ENCODE measurements around the gene PRKCD. TPM values are rescaled to one million over a fixed set of nuclear protein-coding genes. Genes with fewer than 3 reads are reported as not detected.
A peak's percentile ranks its signal among the peaks of the same experiment; 100 is the strongest.

PRKCD gene
- total RNA-seq, 2 experiments from 2014 or later: 13.3 to 108 TPM

DNA sequence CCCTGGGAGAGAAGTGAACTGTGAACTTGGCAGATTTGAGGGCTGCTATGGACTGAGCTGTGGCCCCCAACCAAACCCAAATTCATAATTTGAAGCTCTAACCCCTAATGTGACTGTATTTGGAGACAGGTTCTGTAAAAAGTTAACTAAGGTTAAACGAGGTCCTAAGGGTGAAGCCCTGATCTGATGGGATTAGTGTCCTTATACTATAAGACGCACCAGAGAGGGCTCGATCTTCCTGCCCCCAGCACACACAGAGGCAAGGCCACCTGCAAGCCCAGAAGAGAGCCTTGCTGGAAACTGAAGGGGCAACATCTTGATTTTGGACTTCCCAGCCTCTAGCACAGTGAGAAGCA, 60.8 kb downstream of the PRKCD start:
- BruUV-seq (replicated peaks): no TSS peak
- no peaks in the 10 kb centered on the region for H3K79me2 ChIP-seq (ENCODE audit: insufficient read depth, low read depth, low read length)
- H3K9me3 ChIP-seq (ENCODE audit: low read length): no peaks in the 10 kb centered on the region
- H2AFZ ChIP-seq (ENCODE audit: low read length): no peak overlapping the region
- CTCF ChIA-PET (ENCODE audit: unreplicated experiment): no interaction called here
- H3K4me1 ChIP-seq (ENCODE audit: insufficient read depth, low read length, poor library complexity, severe bottlenecking): peaks cover 11% of the 10 kb centered on the region
- TF ChIP-seq, protein P1, sequence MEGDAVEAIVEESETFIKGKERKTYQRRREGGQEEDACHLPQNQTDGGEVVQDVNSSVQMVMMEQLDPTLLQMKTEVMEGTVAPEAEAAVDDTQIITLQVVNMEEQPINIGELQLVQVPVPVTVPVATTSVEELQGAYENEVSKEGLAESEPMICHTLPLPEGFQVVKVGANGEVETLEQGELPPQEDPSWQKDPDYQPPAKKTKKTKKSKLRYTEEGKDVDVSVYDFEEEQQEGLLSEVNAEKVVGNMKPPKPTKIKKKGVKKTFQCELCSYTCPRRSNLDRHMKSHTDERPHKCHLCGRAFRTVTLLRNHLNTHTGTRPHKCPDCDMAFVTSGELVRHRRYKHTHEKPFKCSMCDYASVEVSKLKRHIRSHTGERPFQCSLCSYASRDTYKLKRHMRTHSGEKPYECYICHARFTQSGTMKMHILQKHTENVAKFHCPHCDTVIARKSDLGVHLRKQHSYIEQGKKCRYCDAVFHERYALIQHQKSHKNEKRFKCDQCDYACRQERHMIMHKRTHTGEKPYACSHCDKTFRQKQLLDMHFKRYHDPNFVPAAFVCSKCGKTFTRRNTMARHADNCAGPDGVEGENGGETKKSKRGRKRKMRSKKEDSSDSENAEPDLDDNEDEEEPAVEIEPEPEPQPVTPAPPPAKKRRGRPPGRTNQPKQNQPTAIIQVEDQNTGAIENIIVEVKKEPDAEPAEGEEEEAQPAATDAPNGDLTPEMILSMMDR (conservative IDR thresholded peaks at IDR 0.05; ENCODE audit: low read length): no peak
- no peak for TF ChIP-seq EZH2phosphoT487 (IDR thresholded peaks at IDR 0.05; ENCODE audit: borderline replicate concordance, low read depth, low read length)
- no peaks in the 10 kb centered on the region for H3K9me2 ChIP-seq (ENCODE audit: insufficient read depth, low read length)
- no peak overlapping the region for H3K27ac ChIP-seq (ENCODE audit: low read depth, low read length, poor library complexity, severe bottlenecking)
- no peak overlapping the region for H3K4me3 ChIP-seq (ENCODE audit: low read depth, low read length, poor library complexity, severe bottlenecking)
- intact Hi-C loops (cut with micrococcal nuclease; ENCODE audit: unreplicated experiment): loop anchor here (2.0 kb wide), 1 partner anchor 107 kb away; no protein-coding TSS in a partner anchor
- peaks cover 80% of the 10 kb centered on the region for H3K36me3 ChIP-seq (ENCODE audit: insufficient read depth, low read length)
- no peaks in the 10 kb centered on the region for H4K20me1 ChIP-seq (ENCODE audit: insufficient read depth, low read length)
- DNase-seq (ENCODE audit: low spot score): no peak
- POLR2A ChIA-PET: interaction anchor here (0.6 to 1.0 kb wide), 2 partner anchors 13 to 127 kb away, joined by 3 read pairs; no protein-coding TSS in a partner anchor
- no peak overlapping the region for H3K4me2 ChIP-seq (ENCODE audit: low read length)

DNA sequence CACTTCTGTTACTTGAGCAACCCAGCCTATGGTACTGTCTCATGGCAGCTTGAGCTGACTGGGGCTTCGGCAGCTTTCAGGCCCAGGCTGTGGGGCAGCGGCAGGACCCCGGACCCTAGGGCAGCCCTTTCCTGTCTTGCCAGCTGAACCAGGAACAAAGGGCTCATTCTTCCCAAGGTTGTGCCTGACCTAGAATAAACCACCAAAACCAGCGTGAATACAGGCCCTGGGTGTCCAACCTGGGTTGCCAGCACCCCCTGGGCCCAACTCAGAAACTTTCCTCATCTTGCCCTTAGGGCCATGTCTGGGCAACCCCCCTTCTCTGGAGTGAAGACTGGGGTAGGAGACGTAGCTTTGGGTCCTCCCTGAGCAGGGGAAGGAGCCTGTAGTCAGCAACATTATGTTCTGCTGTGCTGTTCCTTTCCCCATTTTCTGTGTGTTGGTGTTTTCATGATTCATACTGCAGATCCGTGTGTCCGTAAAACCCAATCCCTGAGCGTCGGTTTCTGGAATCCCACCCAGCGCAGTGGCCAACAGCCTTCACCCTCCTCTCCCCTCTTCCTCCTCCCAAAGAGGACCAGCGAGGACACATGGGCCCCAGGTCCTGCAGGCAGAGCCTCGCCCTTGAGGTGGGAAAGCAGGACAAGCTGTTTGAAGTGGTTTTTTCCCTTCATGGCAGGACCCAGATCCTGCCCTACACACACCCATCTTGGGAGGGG, 61.3 kb downstream of the PRKCD start:
- Histone ChIP-seq H3K4me1 (ENCODE audit: insufficient read depth, low read length, poor library complexity, severe bottlenecking) (peaks cover 11% of the 10 kb centered on the region), H4K20me1 (ENCODE audit: insufficient read depth, low read length) (no peaks in the 10 kb centered on the region), H3K4me2 (ENCODE audit: low read length) (no peak overlapping the region), H3K79me2 (ENCODE audit: insufficient read depth, low read depth, low read length) (no peaks in the 10 kb centered on the region), H2AFZ (ENCODE audit: low read length) (no peak overlapping the region), H3K36me3 (ENCODE audit: insufficient read depth, low read length) (peaks cover 80% of the 10 kb centered on the region), H3K27ac (ENCODE audit: low read depth, low read length, poor library complexity, severe bottlenecking) (no peak overlapping the region), H3K9me3 (ENCODE audit: low read length) (no peaks in the 10 kb centered on the region), H3K9me2 (ENCODE audit: insufficient read depth, low read length) (no peaks in the 10 kb centered on the region), H3K4me3 (ENCODE audit: low read depth, low read length, poor library complexity, severe bottlenecking) (no peak overlapping the region)
- DNase-seq (ENCODE audit: low spot score): no peak
- no peak for TF ChIP-seq EZH2phosphoT487 (IDR thresholded peaks at IDR 0.05; ENCODE audit: borderline replicate concordance, low read depth, low read length)
- TF ChIP-seq, protein P1 (conservative IDR thresholded peaks at IDR 0.05; ENCODE audit: low read length): no peak
- intact Hi-C loops (cut with micrococcal nuclease; ENCODE audit: unreplicated experiment): no loop called here
- ChIA-PET POLR2A (no interaction called here), CTCF (ENCODE audit: unreplicated experiment) (interaction anchor here (0.5 kb wide), 1 partner anchor 13 kb away, joined by 4 read pairs; no protein-coding TSS in a partner anchor)
- BruUV-seq (replicated peaks): TSS peak; percentile 40

DNA sequence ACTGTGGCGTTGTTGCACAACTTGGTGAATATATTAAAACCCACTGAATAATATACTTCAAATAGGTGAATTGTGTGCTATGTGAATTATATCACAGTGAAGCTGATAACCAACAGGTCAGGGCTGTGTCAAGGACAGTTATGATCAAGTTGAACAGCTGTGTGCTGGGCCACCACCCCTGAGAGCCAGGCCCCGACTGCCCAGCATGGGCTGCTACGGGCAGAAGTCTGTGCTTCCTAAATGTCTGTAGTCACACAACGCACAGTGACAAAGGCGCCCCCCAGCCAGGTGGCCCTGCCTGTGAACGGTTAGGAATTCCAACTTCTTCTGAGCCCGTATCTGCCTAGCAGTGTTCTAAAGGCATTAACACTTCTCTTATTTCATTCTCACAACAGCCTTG, 62.0 kb downstream of the PRKCD start:
- Histone ChIP-seq H3K36me3 (ENCODE audit: insufficient read depth, low read length) (peaks cover 81% of the 10 kb centered on the region), H3K4me2 (ENCODE audit: low read length) (no peak overlapping the region), H3K4me3 (ENCODE audit: low read depth, low read length, poor library complexity, severe bottlenecking) (no peak overlapping the region), H2AFZ (ENCODE audit: low read length) (no peak overlapping the region), H3K4me1 (ENCODE audit: insufficient read depth, low read length, poor library complexity, severe bottlenecking) (peaks cover 5% of the 10 kb centered on the region), H3K27ac (ENCODE audit: low read depth, low read length, poor library complexity, severe bottlenecking) (no peak overlapping the region), H3K79me2 (ENCODE audit: insufficient read depth, low read depth, low read length) (no peaks in the 10 kb centered on the region), H3K9me3 (ENCODE audit: low read length) (no peaks in the 10 kb centered on the region), H4K20me1 (ENCODE audit: insufficient read depth, low read length) (no peaks in the 10 kb centered on the region), H3K9me2 (ENCODE audit: insufficient read depth, low read length) (no peaks in the 10 kb centered on the region)
- ChIA-PET POLR2A (no interaction called here), CTCF (ENCODE audit: unreplicated experiment) (no interaction called here)
- intact Hi-C loops (cut with micrococcal nuclease; ENCODE audit: unreplicated experiment): no loop called here
- TF ChIP-seq, protein P1 (conservative IDR thresholded peaks at IDR 0.05; ENCODE audit: low read length): no peak
- TF ChIP-seq EZH2phosphoT487 (IDR thresholded peaks at IDR 0.05; ENCODE audit: borderline replicate concordance, low read depth, low read length): no peak
- no TSS peak for BruUV-seq (replicated peaks)
- no peak for DNase-seq (ENCODE audit: low spot score)
